HepG2 (cell line): ENCODE measurements around the gene ILKAP. TPM values are rescaled to one million over a fixed set of nuclear protein-coding genes. Genes with fewer than 3 reads are reported as not detected.
A peak's percentile ranks its signal among the peaks of the same experiment; 100 is the strongest.

Experiments used
- AHR ChIP-seq: IDR thresholded peaks from 2 replicates; pipeline ENCODE4 v1.6.1; 2018; ENCODE audit warnings: missing genetic modification reagents, missing compliant biosample characterization
- ETV5 ChIP-seq: IDR thresholded peaks from 2 replicates; pipeline ENCODE4 v1.6.1; 2018; ENCODE audit warnings: missing biosample characterization, missing genetic modification reagents, inconsistent platforms, borderline replicate concordance
- GATA4 ChIP-seq: sonication (generic); IDR thresholded peaks from 2 replicates; pipeline ENCODE4 v1.6.1; 2016; ENCODE audit warnings: antibody characterized with exemption, low read depth, borderline replicate concordance
- NFYB ChIP-seq: sonication (generic); formaldehyde crosslinking; IDR thresholded peaks from 2 replicates; pipeline ENCODE4 v1.4.0; 2020; ENCODE audit warnings: missing genetic modification reagents
- SIN3A ChIP-seq: IDR thresholded peaks from 2 replicates; pipeline ENCODE4 v1.6.1; 2011; ENCODE audit warnings: low read depth, mild to moderate bottlenecking, control low read depth, low read length, borderline replicate concordance
- ZHX2 ChIP-seq, 2 experiments: sonication (generic) in 1 of 2; formaldehyde crosslinking in 1 of 2; IDR thresholded peaks; 2 replicates each; pipeline versions ENCODE4 v1.6.1 to v1.9.0; 2014 to 2022; ENCODE audit warnings: antibody characterized with exemption in 1 of 2, borderline replicate concordance in 1 of 2, inconsistent platforms in 1 of 2, low read depth in 1 of 2, missing genetic modification reagents in 1 of 2
- ZNF256 ChIP-seq: sonication (generic); formaldehyde crosslinking; conservative IDR thresholded peaks from 2 replicates; pipeline ENCODE4 v1.4.0; 2020; ENCODE audit warnings: missing genetic modification reagents
- ZNF430 ChIP-seq: sonication (generic); formaldehyde crosslinking; IDR thresholded peaks from 2 replicates; pipeline ENCODE4 v1.9.0; 2021; ENCODE audit warnings: mild to moderate bottlenecking, missing genetic modification reagents
- ZNF777 ChIP-seq: sonication (generic); formaldehyde crosslinking; IDR thresholded peaks from 2 replicates; pipeline ENCODE4 v1.4.0; 2020; ENCODE audit warnings: missing genetic modification reagents
- polyA plus RNA-seq, 8 experiments: library from polyadenylated mRNA; depleted of rRNA in 3 of 8; stranded (reverse) in 7 of 8; unstranded in 1 of 8; fragments of >200 nt; fragmentation: Illumina TruSeq in 4 of 8; extraction: Trizol in 4 of 8; gene quantifications; 2 replicates each; pipeline versions ENCODE4 v1.2.1 to v1.2.3, GENCODE V29; 2011 to 2016; ENCODE audit warnings: low read depth in 4 of 8, missing spikeins in 1 of 8, mixed read lengths in 1 of 8; ENCODE audit not compliant: insufficient read depth in 1 of 8
- total RNA-seq, 5 experiments: library from RNA; depleted of rRNA; stranded (reverse); fragments of >200 nt; fragmentation: Illumina TruSeq; extraction: Trizol; gene quantifications; 2 replicates each; pipeline ENCODE4 v1.2.3, GENCODE V29; 2016; ENCODE audit warnings: low read depth in 1 of 5
- TF ChIP-seq, protein P1 (sequence below): sonication (generic); formaldehyde crosslinking; IDR thresholded peaks from 2 replicates; pipeline ENCODE4 v1.4.0; 2020; ENCODE audit warnings: missing genetic modification reagents
- TF ChIP-seq, protein P2 (sequence below): sonication (generic); formaldehyde crosslinking; IDR thresholded peaks from 2 replicates; pipeline ENCODE4 v1.4.0; 2020; ENCODE audit warnings: missing genetic modification reagents
- TF ChIP-seq, protein P3 (sequence below): sonication (generic); formaldehyde crosslinking; IDR thresholded peaks from 2 replicates; pipeline ENCODE4 v1.5.1; 2020; ENCODE audit warnings: mild to moderate bottlenecking, moderate library complexity, missing genetic modification reagents

ILKAP gene
- total and polyA plus RNA-seq, 2 of the 13 experiments (the other 11 are each of a cell fraction or from before 2014, with no cell fraction given) = 29.6 to 33.1 TPM

DNA sequence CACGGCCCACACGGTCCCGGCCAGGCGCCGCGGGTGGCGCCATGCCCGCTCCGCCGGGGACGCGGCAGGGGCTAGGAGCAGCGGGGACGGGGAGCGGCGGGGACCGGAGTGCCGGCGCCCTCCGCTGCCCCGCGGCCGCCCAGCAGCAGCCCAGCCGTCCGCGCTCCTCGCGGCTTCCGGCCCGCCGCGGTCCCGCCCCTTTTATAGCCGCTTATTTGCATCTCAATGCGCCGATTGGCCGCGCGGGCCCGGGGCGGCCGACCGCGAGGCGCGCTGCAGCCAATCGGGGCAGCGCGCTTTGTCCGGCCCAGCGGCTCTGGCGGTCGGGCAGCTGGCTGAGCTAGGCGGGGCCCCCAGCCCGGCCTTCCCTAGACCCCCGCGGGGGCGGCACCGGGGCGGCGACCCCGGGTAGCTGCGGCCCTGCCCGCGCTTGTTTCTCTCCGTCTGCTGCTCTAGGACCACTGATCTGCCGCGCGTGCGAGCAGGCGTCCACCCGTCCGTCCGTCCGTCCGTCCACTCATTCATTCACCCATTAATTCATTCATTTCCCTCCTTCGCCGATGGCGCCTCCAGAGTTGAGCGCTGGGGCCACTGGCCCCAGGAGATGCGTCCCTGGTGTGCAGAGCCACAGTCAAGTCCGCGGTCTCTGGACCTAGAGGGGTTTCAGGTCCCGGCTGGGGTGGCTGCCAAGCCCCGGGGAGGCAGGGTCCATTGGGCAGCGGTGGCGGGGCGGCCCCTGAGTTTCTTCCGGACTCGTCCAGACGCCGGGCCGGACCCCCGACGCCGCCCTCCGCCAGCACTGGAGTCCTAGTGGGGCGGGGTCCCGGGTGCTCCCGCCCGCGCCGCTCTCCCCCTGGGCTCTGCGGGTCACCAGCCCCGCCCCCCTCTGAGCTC, 36.6 kb upstream of the ILKAP start, which contains the start of gene HES6 (continued):
- TF ChIP-seq GATA4 (peak; percentile 84; the same call in 1 of the 2 replicates), ZNF777 (CRISPR knock-in tag) (peak; percentile 95), ZNF256 (CRISPR knock-in tag) (no peak), ZNF430 (CRISPR knock-in tag) (peak; percentile 76; the same call in 1 of the 2 replicates), ETV5 (peak; percentile 84), AHR (CRISPR knock-in tag) (no peak), ZHX2 (IDR thresholded peaks at IDR 0.05; ENCODE audit: low read depth) (no peak), ZHX2 (CRISPR knock-in tag; IDR thresholded peaks at IDR 0.05; ENCODE audit: borderline replicate concordance) (peak; percentile 70; the same call in 1 of the 2 replicates), SIN3A (peak; percentile 76; the same call in 1 of the 2 replicates), NFYB (CRISPR knock-in tag) (peak; percentile 84)
- TF ChIP-seq, protein P1, sequence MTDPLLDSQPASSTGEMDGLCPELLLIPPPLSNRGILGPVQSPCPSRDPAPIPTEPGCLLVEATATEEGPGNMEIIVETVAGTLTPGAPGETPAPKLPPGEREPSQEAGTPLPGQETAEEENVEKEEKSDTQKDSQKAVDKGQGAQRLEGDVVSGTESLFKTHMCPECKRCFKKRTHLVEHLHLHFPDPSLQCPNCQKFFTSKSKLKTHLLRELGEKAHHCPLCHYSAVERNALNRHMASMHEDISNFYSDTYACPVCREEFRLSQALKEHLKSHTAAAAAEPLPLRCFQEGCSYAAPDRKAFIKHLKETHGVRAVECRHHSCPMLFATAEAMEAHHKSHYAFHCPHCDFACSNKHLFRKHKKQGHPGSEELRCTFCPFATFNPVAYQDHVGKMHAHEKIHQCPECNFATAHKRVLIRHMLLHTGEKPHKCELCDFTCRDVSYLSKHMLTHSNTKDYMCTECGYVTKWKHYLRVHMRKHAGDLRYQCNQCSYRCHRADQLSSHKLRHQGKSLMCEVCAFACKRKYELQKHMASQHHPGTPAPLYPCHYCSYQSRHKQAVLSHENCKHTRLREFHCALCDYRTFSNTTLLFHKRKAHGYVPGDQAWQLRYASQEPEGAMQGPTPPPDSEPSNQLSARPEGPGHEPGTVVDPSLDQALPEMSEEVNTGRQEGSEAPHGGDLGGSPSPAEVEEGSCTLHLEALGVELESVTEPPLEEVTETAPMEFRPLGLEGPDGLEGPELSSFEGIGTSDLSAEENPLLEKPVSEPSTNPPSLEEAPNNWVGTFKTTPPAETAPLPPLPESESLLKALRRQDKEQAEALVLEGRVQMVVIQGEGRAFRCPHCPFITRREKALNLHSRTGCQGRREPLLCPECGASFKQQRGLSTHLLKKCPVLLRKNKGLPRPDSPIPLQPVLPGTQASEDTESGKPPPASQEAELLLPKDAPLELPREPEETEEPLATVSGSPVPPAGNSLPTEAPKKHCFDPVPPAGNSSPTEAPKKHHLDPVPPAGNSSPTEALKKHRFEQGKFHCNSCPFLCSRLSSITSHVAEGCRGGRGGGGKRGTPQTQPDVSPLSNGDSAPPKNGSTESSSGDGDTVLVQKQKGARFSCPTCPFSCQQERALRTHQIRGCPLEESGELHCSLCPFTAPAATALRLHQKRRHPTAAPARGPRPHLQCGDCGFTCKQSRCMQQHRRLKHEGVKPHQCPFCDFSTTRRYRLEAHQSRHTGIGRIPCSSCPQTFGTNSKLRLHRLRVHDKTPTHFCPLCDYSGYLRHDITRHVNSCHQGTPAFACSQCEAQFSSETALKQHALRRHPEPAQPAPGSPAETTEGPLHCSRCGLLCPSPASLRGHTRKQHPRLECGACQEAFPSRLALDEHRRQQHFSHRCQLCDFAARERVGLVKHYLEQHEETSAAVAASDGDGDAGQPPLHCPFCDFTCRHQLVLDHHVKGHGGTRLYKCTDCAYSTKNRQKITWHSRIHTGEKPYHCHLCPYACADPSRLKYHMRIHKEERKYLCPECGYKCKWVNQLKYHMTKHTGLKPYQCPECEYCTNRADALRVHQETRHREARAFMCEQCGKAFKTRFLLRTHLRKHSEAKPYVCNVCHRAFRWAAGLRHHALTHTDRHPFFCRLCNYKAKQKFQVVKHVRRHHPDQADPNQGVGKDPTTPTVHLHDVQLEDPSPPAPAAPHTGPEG = peak; percentile 49; the same call in 1 of the 2 replicates
- TF ChIP-seq, protein P2, sequence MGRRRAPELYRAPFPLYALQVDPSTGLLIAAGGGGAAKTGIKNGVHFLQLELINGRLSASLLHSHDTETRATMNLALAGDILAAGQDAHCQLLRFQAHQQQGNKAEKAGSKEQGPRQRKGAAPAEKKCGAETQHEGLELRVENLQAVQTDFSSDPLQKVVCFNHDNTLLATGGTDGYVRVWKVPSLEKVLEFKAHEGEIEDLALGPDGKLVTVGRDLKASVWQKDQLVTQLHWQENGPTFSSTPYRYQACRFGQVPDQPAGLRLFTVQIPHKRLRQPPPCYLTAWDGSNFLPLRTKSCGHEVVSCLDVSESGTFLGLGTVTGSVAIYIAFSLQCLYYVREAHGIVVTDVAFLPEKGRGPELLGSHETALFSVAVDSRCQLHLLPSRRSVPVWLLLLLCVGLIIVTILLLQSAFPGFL = 0 out of 2 replicates have a peak, but pooled peaks have one; percentile 46
- TF ChIP-seq, protein P3, sequence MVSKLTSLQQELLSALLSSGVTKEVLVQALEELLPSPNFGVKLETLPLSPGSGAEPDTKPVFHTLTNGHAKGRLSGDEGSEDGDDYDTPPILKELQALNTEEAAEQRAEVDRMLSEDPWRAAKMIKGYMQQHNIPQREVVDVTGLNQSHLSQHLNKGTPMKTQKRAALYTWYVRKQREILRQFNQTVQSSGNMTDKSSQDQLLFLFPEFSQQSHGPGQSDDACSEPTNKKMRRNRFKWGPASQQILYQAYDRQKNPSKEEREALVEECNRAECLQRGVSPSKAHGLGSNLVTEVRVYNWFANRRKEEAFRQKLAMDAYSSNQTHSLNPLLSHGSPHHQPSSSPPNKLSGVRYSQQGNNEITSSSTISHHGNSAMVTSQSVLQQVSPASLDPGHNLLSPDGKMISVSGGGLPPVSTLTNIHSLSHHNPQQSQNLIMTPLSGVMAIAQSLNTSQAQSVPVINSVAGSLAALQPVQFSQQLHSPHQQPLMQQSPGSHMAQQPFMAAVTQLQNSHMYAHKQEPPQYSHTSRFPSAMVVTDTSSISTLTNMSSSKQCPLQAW (CRISPR knock-in tag) = peak; percentile 32; the same call in 1 of the 2 replicates
